DLD1 (cell line): ENCODE results near the gene FOXD4L6.
"Not testable (repeated sequence)": the region's sequence is repeated elsewhere in the genome, so short reads cannot be mapped to it uniquely, and the experiment has no call there.

Experiments
- in situ Hi-C: cut with HindIII; loops from 2 replicates; pipeline ENCODE4 v1.10.0; 2017; ENCODE audit warnings: low sequenced_read_pairs

Gene FOXD4L6

GRCh38 chr9:41128581-41128980 is at the start of gene FOXD4L6:
Gene FOXD4L6, minus strand, starts transcription at chr9:41128681. Its CDS starts 298 bp downstream, at chr9:41128383.
- in situ Hi-C loops, result not testable (repeated sequence)

GRCh38 chr9:41174994-41175393 is 46.5 kb upstream of the FOXD4L6 start:
- in situ Hi-C loops, result not testable (repeated sequence)

- in situ Hi-C loops, result not testable (repeated sequence)
Observed at GRCh38 chr9:41150116-41150515, 21.6 kb upstream of the FOXD4L6 start.

GRCh38 chr9:41141878-41142277 is 13.4 kb upstream of the FOXD4L6 start:
- in situ Hi-C loops, result not testable (repeated sequence)

GRCh38 chr9:41126746-41127446 is 1.6 kb downstream of the FOXD4L6 start:
- in situ Hi-C loops, result not testable (repeated sequence)

GRCh38 chr9:41125936-41126335 is 2.5 kb downstream of the FOXD4L6 start:
- in situ Hi-C loops, result not testable (repeated sequence)

- in situ Hi-C loops, result not testable (repeated sequence)
Observed at GRCh38 chr9:41125109-41125658, 3.3 kb downstream of the FOXD4L6 start.

- in situ Hi-C loops, result not testable (repeated sequence)
Observed at GRCh38 chr9:41124250-41125108, 4.0 kb downstream of the FOXD4L6 start.

- in situ Hi-C loops, result not testable (repeated sequence)
Observed at GRCh38 chr9:41123812-41124211, 4.7 kb downstream of the FOXD4L6 start.

- in situ Hi-C loops, result not testable (repeated sequence)
Observed at GRCh38 chr9:41123396-41123795, 5.1 kb downstream of the FOXD4L6 start.

- in situ Hi-C loops, result not testable (repeated sequence)
Observed at GRCh38 chr9:41120696-41121095, 7.8 kb downstream of the FOXD4L6 start.

- in situ Hi-C loops, result not testable (repeated sequence)
Observed at GRCh38 chr9:41119719-41120118, 8.8 kb downstream of the FOXD4L6 start.

- in situ Hi-C loops, result not testable (repeated sequence)
Observed at GRCh38 chr9:41119311-41119710, 9.2 kb downstream of the FOXD4L6 start.

- in situ Hi-C loops, result not testable (repeated sequence)
Observed at GRCh38 chr9:41113348-41113747, 15.1 kb downstream of the FOXD4L6 start.

GRCh38 chr9:41111414-41111813 is 17.1 kb downstream of the FOXD4L6 start:
- in situ Hi-C loops, result not testable (repeated sequence)

- in situ Hi-C loops, result not testable (repeated sequence)
Observed at GRCh38 chr9:41110913-41111312, 17.6 kb downstream of the FOXD4L6 start.

GRCh38 chr9:41109253-41109652 is 19.2 kb downstream of the FOXD4L6 start:
- in situ Hi-C loops, result not testable (repeated sequence)

- in situ Hi-C loops, result not testable (repeated sequence)
Observed at GRCh38 chr9:41108816-41109215, 19.7 kb downstream of the FOXD4L6 start.

GRCh38 chr9:41106472-41107116 is 21.9 kb downstream of the FOXD4L6 start:
- in situ Hi-C loops, result not testable (repeated sequence)

- in situ Hi-C loops, result not testable (repeated sequence)
Observed at GRCh38 chr9:41105557-41106253, 22.8 kb downstream of the FOXD4L6 start.
